Measurements from ENCODE around the gene ASS1.

Gene ASS1

DNA sequence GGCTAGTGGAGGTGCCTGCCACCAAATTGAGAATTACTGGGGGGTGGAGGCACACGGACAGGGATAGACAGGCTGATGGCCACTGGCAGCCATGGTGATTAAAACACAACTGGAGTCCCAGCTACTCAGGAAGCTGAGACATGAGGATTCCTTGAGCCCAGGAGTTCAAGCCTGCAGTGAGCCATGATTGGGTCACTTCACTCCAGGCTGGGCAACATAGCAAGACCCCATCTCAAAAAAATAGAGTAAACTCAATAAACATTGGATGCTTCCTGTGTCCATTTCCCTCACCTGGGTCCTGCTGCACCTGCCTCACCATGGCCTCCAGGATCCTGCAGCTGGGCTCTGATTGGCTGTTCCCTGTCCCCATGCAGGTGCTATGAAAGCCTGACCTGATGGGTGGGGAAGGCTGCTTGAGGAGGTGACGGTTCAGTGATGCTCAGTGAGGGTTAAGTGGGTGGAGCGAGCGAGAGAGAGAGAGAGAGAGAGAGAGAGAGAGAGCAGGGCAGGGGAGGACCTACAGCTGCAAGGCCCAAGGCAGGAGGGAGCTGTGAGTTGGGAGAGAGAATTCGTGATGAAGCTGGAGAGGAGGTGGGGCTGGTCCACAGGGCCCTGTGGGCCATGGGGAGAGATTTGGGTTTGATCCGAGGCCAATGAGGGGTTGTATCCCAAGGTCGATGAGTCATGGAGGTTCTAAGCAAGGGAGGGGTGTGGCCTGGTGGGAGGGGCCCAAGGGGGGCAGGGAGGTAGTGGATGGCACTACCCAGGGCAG is 97.9 kb downstream of the ASS1 start:
- H3K4me1 ChIP-seq (ENCODE audit: control insufficient read depth, insufficient read depth, low read length) = no peaks in the 10 kb centered on the region
- H3K9me3 ChIP-seq (ENCODE audit: control insufficient read depth, insufficient read depth, low read depth, low read length) = no peaks in the 10 kb centered on the region
- ChIA-PET CTCF (interaction anchor here (0.6 to 1.1 kb wide), 5 partner anchors 22 to 454 kb away, joined by 3 to 5 read pairs (median 3); no protein-coding TSS in a partner anchor), POLR2A (no interaction called here)
- no peaks in the 10 kb centered on the region for H3K36me3 ChIP-seq (ENCODE audit: control insufficient read depth in 2 of 2, insufficient read depth in 1 of 2, low read length in 2 of 2)
- H3K27ac ChIP-seq (ENCODE audit: extremely low read depth, low read depth, low read length) = no peak overlapping the region
- no peak overlapping the region for H3K4me3 ChIP-seq (ENCODE audit: low read depth, low read length)
- TF ChIP-seq ZNF626 (tag by site-specific recombination; IDR thresholded peaks at IDR 0.05) (no peak), ZNF837 (tag by site-specific recombination; IDR thresholded peaks at IDR 0.05) (no peak), TCF7L2 (IDR thresholded peaks at IDR 0.05; ENCODE audit: borderline replicate concordance, low read depth, low read length) (no peak), SETDB1 (IDR thresholded peaks at IDR 0.05; ENCODE audit: insufficient read length, low read length) (no peak), ZNF202 (tag by site-specific recombination; IDR thresholded peaks at IDR 0.05; ENCODE audit: borderline replicate concordance) (no peak), KLF9 (tag by site-specific recombination; IDR thresholded peaks at IDR 0.05; ENCODE audit: low read depth) (peak; percentile 85), ZBTB26 (tag by site-specific recombination; optimal IDR thresholded peaks at IDR 0.05) (no peak), ZNF530 (tag by site-specific recombination; IDR thresholded peaks at IDR 0.05; ENCODE audit: low read depth) (no peak), SP2 (tag by site-specific recombination; IDR thresholded peaks at IDR 0.05) (no peak), ZNF707 (tag by site-specific recombination; IDR thresholded peaks at IDR 0.05) (no peak), ZNF624 (tag by site-specific recombination; IDR thresholded peaks at IDR 0.05) (no peak), ZNF785 (tag by site-specific recombination; IDR thresholded peaks at IDR 0.05) (no peak), BCL11A (tag by site-specific recombination; IDR thresholded peaks at IDR 0.05; ENCODE audit: low read depth) (no peak), INSM2 (tag by site-specific recombination; IDR thresholded peaks at IDR 0.05) (no peak), ZNF223 (tag by site-specific recombination; IDR thresholded peaks at IDR 0.05) (no peak), ELK4 (IDR thresholded peaks at IDR 0.05; ENCODE audit: borderline replicate concordance, low read depth, low read length) (no peak), PRDM1 (tag by site-specific recombination; IDR thresholded peaks at IDR 0.05) (no peak), KLF7 (tag by site-specific recombination; IDR thresholded peaks at IDR 0.05; ENCODE audit: borderline replicate concordance) (no peak), ZNF513 (tag by site-specific recombination; IDR thresholded peaks at IDR 0.05) (no peak), REPIN1 (tag by site-specific recombination; IDR thresholded peaks at IDR 0.05; ENCODE audit: low read depth) (no peak), KLF17 (tag by site-specific recombination; IDR thresholded peaks at IDR 0.05) (peak; percentile 55; the same call in 1 of the 2 replicates), SP3 (tag by site-specific recombination; IDR thresholded peaks at IDR 0.05) (no peak), ZNF37A (tag by site-specific recombination; IDR thresholded peaks at IDR 0.05) (no peak)
- TF ChIP-seq, protein P1, sequence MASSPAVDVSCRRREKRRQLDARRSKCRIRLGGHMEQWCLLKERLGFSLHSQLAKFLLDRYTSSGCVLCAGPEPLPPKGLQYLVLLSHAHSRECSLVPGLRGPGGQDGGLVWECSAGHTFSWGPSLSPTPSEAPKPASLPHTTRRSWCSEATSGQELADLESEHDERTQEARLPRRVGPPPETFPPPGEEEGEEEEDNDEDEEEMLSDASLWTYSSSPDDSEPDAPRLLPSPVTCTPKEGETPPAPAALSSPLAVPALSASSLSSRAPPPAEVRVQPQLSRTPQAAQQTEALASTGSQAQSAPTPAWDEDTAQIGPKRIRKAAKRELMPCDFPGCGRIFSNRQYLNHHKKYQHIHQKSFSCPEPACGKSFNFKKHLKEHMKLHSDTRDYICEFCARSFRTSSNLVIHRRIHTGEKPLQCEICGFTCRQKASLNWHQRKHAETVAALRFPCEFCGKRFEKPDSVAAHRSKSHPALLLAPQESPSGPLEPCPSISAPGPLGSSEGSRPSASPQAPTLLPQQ (tag by site-specific recombination; IDR thresholded peaks at IDR 0.05) = no peak
- TF ChIP-seq, protein P2, sequence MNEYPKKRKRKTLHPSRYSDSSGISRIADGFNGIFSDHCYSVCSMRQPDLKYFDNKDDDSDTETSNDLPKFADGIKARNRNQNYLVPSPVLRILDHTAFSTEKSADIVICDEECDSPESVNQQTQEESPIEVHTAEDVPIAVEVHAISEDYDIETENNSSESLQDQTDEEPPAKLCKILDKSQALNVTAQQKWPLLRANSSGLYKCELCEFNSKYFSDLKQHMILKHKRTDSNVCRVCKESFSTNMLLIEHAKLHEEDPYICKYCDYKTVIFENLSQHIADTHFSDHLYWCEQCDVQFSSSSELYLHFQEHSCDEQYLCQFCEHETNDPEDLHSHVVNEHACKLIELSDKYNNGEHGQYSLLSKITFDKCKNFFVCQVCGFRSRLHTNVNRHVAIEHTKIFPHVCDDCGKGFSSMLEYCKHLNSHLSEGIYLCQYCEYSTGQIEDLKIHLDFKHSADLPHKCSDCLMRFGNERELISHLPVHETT (tag by site-specific recombination; IDR thresholded peaks at IDR 0.05) = no peak
- TF ChIP-seq, protein P3, sequence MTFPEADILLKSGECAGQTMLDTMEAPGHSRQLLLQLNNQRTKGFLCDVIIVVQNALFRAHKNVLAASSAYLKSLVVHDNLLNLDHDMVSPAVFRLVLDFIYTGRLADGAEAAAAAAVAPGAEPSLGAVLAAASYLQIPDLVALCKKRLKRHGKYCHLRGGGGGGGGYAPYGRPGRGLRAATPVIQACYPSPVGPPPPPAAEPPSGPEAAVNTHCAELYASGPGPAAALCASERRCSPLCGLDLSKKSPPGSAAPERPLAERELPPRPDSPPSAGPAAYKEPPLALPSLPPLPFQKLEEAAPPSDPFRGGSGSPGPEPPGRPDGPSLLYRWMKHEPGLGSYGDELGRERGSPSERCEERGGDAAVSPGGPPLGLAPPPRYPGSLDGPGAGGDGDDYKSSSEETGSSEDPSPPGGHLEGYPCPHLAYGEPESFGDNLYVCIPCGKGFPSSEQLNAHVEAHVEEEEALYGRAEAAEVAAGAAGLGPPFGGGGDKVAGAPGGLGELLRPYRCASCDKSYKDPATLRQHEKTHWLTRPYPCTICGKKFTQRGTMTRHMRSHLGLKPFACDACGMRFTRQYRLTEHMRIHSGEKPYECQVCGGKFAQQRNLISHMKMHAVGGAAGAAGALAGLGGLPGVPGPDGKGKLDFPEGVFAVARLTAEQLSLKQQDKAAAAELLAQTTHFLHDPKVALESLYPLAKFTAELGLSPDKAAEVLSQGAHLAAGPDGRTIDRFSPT (tag by site-specific recombination; IDR thresholded peaks at IDR 0.05) = no peak
